Mesothelial cell of epicardium (in vitro differentiated cells): ENCODE data around the gene CEP170. TPM values are rescaled to one million over a fixed set of nuclear protein-coding genes. Genes with fewer than 3 reads are reported as not detected.

Experiments
- DNase-seq, 2 experiments: peaks; one replicate each; pipeline ENCODE4 v3.0.0; 2021; ENCODE audit warnings: low spot score in 2 of 2; ENCODE audit not compliant: unreplicated experiment in 2 of 2
- H3K27ac Mint-ChIP-seq: 2 replicates; pipeline ENCODE4 v1.8.0; 2021; ENCODE audit warnings: mixed read lengths
- H3K27me3 Mint-ChIP-seq: 2 replicates; pipeline ENCODE4 v1.8.0; 2021; ENCODE audit warnings: low read depth, mixed read lengths
- H3K36me3 Mint-ChIP-seq: 2 replicates; pipeline ENCODE4 v1.8.0; 2021; ENCODE audit warnings: mixed read lengths
- H3K4me1 Mint-ChIP-seq: 2 replicates; pipeline ENCODE4 v1.8.0; 2021; ENCODE audit warnings: mixed read lengths
- H3K4me3 Mint-ChIP-seq: 2 replicates; pipeline ENCODE4 v1.8.0; 2021; ENCODE audit warnings: mild to moderate bottlenecking, moderate library complexity, mixed read lengths
- H3K9me3 Mint-ChIP-seq: 2 replicates; pipeline ENCODE4 v1.8.0; 2021; ENCODE audit warnings: mixed read lengths
- total RNA-seq: library from RNA; stranded (reverse); gene quantifications from 3 replicates; pipeline ENCODE4 v1.2.1, GENCODE V29; 2021
- TF ChIP-seq, protein P1 (sequence below): fragments of 200-600 bp; sonication (generic); IDR thresholded peaks from one replicate; pipeline ENCODE4 v1.5.0; 2021; ENCODE audit warnings: antibody characterized with exemption; ENCODE audit not compliant: unreplicated experiment

CEP170 gene
- total RNA-seq, 1 donor from 2014 or later = 129 TPM

DNA sequence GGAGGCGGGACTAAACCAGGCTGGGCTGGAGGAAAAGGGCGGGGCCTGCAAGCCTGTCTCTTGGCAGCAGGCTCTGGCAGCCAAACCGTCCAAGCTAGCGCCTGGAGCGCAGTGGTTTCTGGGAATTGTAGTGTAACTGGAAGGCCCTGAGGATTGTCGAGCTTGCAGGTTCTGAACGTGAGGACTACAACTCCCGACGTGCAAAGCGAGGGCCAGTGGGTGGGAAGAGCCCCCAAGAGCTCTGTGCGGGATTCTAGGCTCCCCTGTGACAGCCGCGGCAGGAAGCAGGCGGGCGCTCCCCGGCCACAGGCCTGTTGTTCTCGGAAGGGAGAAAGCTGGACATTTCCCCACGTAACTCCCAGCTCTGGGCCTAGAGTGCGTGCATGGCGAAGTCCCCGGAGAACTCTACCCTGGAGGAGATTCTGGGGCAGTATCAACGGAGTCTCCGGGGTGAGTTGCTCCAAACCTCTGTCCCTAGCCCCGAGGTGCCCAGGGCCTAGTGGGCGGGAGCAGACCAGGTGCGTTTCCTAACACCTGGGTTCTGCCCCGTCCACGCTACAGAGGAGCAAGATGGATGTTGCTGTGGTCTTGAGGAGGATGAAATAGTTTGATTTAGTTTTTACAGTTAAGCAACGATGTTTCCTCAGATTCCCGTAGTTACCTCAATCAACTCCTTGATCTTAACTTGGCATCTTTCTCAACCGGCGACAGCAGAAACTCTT, 871 bp upstream of the CEP170 start, which contains the start of gene SDCCAG8:
Gene SDCCAG8, plus strand, starts transcription at position 251 of the 722 bp plus-strand sequence. Its CDS starts 133 bp downstream, at position 384.
- Mint-ChIP-seq H3K27me3 (no peaks in the 10 kb centered on the region), H3K9me3 (no peaks in the 10 kb centered on the region), H3K4me1 (peaks cover 32% of the 10 kb centered on the region), H3K4me3 (peak within 1 kb of the TSS; percentile 83), H3K27ac (peak within 1 kb of the TSS; percentile 96), H3K36me3 (no peaks in the 10 kb centered on the region)
- TF ChIP-seq, protein P1, sequence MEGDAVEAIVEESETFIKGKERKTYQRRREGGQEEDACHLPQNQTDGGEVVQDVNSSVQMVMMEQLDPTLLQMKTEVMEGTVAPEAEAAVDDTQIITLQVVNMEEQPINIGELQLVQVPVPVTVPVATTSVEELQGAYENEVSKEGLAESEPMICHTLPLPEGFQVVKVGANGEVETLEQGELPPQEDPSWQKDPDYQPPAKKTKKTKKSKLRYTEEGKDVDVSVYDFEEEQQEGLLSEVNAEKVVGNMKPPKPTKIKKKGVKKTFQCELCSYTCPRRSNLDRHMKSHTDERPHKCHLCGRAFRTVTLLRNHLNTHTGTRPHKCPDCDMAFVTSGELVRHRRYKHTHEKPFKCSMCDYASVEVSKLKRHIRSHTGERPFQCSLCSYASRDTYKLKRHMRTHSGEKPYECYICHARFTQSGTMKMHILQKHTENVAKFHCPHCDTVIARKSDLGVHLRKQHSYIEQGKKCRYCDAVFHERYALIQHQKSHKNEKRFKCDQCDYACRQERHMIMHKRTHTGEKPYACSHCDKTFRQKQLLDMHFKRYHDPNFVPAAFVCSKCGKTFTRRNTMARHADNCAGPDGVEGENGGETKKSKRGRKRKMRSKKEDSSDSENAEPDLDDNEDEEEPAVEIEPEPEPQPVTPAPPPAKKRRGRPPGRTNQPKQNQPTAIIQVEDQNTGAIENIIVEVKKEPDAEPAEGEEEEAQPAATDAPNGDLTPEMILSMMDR = no peak
- peak; percentile 95 to 96 for DNase-seq

DNA sequence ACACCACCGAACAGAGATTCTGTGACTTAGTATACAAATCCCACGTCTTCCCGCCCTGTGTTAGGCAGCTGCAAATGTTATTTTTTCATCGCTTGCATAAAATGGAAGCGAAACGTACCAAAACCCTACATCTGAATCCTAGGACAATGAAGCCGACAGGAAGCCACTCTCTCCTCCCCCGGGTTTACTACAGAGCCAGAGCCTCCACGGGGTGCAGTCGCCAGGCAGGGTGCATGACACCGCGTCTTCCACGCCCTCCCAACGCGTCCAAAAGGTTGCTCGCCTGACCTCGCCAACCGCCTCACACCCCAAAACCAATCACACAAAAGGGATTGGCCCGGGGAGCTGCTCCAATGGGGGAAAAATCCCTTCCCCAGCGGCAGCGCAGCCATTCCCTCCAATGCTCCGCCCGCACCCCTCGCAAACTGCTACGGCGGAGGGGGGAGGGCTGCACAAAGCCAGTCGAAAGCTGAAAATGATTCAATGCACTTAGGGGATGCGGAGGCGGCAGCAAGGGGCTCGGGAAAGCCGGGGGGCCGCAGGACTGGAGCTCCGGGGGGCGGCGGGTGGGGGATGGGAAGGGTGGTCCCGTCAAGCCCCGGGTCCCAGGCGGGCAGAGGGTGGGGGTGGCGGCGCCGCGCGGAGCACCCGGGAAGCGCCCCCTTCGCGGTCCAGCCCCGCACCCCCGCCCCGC, 701 bp downstream of the CEP170 start:
- TF ChIP-seq, protein P1 = no peak
- Mint-ChIP-seq H3K27me3 (no peaks in the 10 kb centered on the region), H3K9me3 (no peaks in the 10 kb centered on the region), H3K4me3 (peak overlapping the region; percentile 96), H3K4me1 (peaks cover 40% of the 10 kb centered on the region), H3K27ac (peak overlapping the region; percentile 97), H3K36me3 (no peaks in the 10 kb centered on the region)
- peak; percentile 40 to 70 for DNase-seq

DNA sequence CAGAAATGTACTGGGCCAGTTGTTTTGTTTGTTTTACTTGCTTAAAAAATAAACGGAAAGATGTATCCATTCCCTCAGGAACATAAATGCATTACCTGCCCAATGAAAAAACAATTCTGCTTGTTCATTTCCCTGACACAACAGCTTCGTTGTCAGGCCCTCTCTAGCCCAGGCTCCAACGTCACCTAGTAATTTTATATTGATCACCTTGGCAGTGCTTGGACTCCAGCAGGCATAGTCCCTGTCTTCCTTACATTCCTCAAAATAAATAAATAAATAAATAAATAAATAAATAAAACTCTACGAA, 1.2 kb downstream of the CEP170 start:
- H3K4me1 Mint-ChIP-seq = peaks cover 40% of the 10 kb centered on the region
- DNase-seq = no peak
- H3K4me3 Mint-ChIP-seq = peak overlapping the region; percentile 96

GRCh38 chr1:243253211-243253925, 1.7 kb downstream of the CEP170 start:
- TF ChIP-seq, protein P1 = no peak
- Mint-ChIP-seq H3K36me3 (no peaks in the 10 kb centered on the region), H3K4me1 (peaks cover 42% of the 10 kb centered on the region)

More for the DNA sequence above, 1.2 kb downstream of the CEP170 start:
- no peaks in the 10 kb centered on the region for H3K36me3 Mint-ChIP-seq
- peak overlapping the region; percentile 97 for H3K27ac Mint-ChIP-seq
- no peaks in the 10 kb centered on the region for H3K27me3 Mint-ChIP-seq
- TF ChIP-seq, protein P1 = no peak
- H3K9me3 Mint-ChIP-seq = no peaks in the 10 kb centered on the region

DNA sequence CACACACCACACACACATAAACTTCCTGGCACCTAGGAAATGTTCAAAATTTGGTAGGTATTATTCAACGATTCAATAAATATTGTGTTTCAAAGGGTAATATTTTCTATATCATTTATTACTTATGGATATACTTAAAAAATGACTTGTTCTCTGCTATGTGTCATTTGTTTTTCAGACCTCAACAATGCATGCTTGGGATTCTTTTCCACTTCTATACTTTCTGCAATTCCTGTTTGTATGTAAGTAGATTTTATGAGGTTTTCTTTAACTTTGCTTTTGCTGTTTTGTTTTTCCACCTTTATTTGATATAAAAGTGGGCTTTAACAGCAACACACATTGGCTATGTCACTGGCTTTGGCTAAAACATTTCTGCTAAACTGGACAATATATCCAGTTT, 3.5 kb downstream of the CEP170 start:
- Mint-ChIP-seq H3K4me1 (peaks cover 39% of the 10 kb centered on the region), H3K36me3 (no peaks in the 10 kb centered on the region), H3K9me3 (no peaks in the 10 kb centered on the region), H3K4me3 (peak overlapping the region; percentile 42), H3K27ac (peak overlapping the region; percentile 76), H3K27me3 (no peaks in the 10 kb centered on the region)
- TF ChIP-seq, protein P1 = no peak
- DNase-seq = no peak

More at GRCh38 chr1:243253211-243253925, 1.7 kb downstream of the CEP170 start:
- H3K27ac Mint-ChIP-seq = peak overlapping the region; percentile 97
- no peaks in the 10 kb centered on the region for H3K27me3 Mint-ChIP-seq
- H3K4me3 Mint-ChIP-seq = peak overlapping the region; percentile 96
- DNase-seq = no peak
- H3K9me3 Mint-ChIP-seq = no peaks in the 10 kb centered on the region
